Right atrium auricular region (tissue), 2 donors: Measurements from ENCODE around the gene SLC44A4. TPM values are rescaled to one million over a fixed set of nuclear protein-coding genes. Genes with fewer than 3 reads are reported as not detected.
"Not testable (repeated sequence)": the region's sequence is repeated elsewhere in the genome, so short reads cannot be mapped to it uniquely, and the experiment has no call there.

ENCODE experiments used
- DNase-seq: peaks from one replicate; pipeline ENCODE4 v3.0.0-alpha.2; 2019; ENCODE audit warnings: low spot score
- H3K27ac ChIP-seq, 2 donors: fragments of 200-600 bp; sonication (generic); 1 replicate in 1 of 2; 2 replicates in 1 of 2; pipeline ENCODE4 v1.5.1; 2016 to 2019
- H3K27me3 ChIP-seq, 2 donors: fragments of 200-600 bp; sonication (generic); one replicate each; pipeline versions ENCODE4 v1.5.1 to v1.6.0; 2017 to 2019
- H3K36me3 ChIP-seq: fragments of 200-600 bp; sonication (generic); one replicate; pipeline ENCODE4 v1.5.1; 2016
- H3K4me1 ChIP-seq, 2 donors: fragments of 200-600 bp; sonication (generic); one replicate each; pipeline versions ENCODE4 v1.5.1 to v1.6.0; 2017 to 2019
- H3K4me3 ChIP-seq, 2 donors: fragments of 200-600 bp; sonication (generic); 1 replicate in 1 of 2; 2 replicates in 1 of 2; pipeline ENCODE4 v1.5.1; 2017 to 2019; ENCODE audit warnings: mild to moderate bottlenecking in 1 of 2, moderate library complexity in 1 of 2
- H3K9me3 ChIP-seq, 2 donors: fragments of 200-600 bp; sonication (generic); one replicate each; pipeline ENCODE4 v1.5.1; 2019
- total RNA-seq, 2 donors: library from RNA; depleted of rRNA; stranded (reverse); fragments of >200 nt; gene quantifications; one replicate each; pipeline ENCODE4 v1.1.0, GENCODE V29; 2016
- TF ChIP-seq, protein P1 (sequence below), 2 donors: fragments of 200-600 bp; sonication (generic); IDR thresholded peaks; one replicate each; pipeline ENCODE4 v1.5.1; 2019; ENCODE audit warnings: antibody characterized with exemption in 2 of 2

The SLC44A4 gene
- total RNA-seq, 2 donors from 2014 or later, result not detected

DNA sequence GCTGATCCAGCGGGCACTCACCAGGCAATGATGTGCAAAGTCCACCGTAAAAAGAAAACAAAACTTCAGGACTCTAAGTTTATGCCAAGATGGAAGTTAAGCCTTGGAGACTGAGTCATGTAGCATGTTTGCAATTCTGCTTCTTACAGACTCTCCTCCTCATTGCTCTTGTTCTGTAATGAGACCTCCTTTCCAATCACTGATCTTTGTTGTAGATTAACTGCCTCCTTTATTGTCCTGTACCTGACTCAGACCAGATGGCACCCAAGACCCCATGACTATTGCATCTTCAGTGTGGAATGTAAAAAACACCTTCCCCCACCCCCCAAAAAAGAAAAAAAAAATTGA lies 27.3 kb downstream of the SLC44A4 start:
- no peaks in the 10 kb centered on the region for H3K9me3 ChIP-seq
- no peak overlapping the region for H3K4me3 ChIP-seq
- TF ChIP-seq, protein P1, sequence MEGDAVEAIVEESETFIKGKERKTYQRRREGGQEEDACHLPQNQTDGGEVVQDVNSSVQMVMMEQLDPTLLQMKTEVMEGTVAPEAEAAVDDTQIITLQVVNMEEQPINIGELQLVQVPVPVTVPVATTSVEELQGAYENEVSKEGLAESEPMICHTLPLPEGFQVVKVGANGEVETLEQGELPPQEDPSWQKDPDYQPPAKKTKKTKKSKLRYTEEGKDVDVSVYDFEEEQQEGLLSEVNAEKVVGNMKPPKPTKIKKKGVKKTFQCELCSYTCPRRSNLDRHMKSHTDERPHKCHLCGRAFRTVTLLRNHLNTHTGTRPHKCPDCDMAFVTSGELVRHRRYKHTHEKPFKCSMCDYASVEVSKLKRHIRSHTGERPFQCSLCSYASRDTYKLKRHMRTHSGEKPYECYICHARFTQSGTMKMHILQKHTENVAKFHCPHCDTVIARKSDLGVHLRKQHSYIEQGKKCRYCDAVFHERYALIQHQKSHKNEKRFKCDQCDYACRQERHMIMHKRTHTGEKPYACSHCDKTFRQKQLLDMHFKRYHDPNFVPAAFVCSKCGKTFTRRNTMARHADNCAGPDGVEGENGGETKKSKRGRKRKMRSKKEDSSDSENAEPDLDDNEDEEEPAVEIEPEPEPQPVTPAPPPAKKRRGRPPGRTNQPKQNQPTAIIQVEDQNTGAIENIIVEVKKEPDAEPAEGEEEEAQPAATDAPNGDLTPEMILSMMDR (IDR thresholded peaks at IDR 0.05), result no peak
- no peak for DNase-seq
- H3K27me3 ChIP-seq, result no peaks in the 10 kb centered on the region
- no peak overlapping the region for H3K27ac ChIP-seq
- H3K36me3 ChIP-seq, result no peaks in the 10 kb centered on the region
- no peaks in the 10 kb centered on the region for H3K4me1 ChIP-seq

DNA sequence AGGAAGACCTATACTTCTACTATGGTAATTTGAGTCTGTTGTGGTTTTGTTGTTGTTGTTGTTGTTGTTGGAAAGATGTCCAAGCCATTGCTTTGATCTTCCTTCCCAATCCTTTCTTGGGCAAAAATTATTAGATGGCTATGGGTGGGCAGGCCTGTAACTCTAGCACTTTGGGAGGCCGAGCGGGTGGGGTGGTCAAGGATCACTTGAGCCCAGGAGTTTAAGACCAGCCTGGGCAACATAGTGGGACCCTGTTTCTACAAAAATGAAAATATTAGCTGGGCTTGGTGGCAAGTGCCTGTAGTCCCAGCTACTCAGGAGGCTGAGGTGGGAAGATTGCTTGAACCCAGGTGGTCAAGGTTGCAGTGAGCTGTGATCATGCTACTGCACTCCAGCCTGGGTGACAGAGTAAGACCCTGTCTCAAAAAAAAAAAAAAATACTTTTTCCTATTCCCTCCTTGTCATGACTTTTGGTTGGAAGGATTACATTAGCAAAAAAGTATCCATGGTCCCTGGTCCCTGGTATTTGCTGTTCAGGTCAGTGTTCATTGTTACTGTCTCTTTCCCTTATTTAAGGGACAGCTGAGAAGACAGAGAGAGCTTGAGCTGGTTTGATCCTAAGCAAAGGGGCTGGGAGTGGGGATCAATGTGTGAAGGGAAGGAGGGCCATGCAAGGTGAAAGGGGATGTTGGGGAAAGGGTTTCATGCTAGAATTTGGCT lies 27.9 kb downstream of the SLC44A4 start:
- no peak for DNase-seq
- H3K9me3 ChIP-seq, result no peaks in the 10 kb centered on the region
- H3K4me1 ChIP-seq, result no peaks in the 10 kb centered on the region
- TF ChIP-seq, protein P1 (IDR thresholded peaks at IDR 0.05), result no peak
- H3K4me3 ChIP-seq, result no peak overlapping the region
- no peak overlapping the region for H3K27ac ChIP-seq
- no peaks in the 10 kb centered on the region for H3K36me3 ChIP-seq
- H3K27me3 ChIP-seq, result no peaks in the 10 kb centered on the region

DNA sequence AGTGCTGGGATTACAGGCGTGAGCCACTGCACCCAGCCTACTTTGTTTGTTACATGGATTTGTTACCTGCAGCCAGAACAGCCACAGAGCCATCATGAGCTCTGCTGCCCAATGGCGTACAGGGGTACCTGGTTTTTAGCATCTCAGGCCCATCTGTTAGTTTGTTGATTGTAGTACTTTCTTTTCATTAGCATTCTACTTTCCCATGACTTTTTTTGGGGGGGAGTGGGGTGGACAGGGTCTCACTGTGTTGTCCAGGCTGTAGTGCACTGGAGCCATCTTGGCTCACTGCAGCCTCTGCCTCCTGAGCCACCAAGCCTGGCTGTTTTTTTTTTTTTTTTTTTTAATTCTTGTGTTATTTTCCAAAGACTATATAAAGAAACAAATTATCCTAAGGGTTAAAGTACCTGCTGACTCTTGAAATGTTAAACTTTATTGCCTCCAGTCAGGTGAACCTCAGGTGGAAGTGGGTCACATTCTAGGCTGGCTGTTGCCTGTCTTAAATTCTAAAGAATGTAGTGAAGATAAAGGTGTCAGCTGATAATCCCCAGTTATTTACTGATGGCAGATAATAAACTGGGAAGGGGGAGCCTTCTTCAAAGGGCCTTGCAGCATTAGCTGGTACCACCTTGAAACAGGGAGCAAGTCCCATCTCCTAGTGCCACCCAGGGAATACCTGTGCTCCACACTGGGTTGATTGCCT lies 31.4 kb downstream of the SLC44A4 start:
- no peaks in the 10 kb centered on the region for H3K36me3 ChIP-seq
- DNase-seq, result no peak
- TF ChIP-seq, protein P1 (IDR thresholded peaks at IDR 0.05), result no peak
- no peak overlapping the region for H3K27ac ChIP-seq
- no peak overlapping the region for H3K4me3 ChIP-seq
- H3K4me1 ChIP-seq, result no peaks in the 10 kb centered on the region
- no peaks in the 10 kb centered on the region for H3K9me3 ChIP-seq
- H3K27me3 ChIP-seq, result no peaks in the 10 kb centered on the region

DNA sequence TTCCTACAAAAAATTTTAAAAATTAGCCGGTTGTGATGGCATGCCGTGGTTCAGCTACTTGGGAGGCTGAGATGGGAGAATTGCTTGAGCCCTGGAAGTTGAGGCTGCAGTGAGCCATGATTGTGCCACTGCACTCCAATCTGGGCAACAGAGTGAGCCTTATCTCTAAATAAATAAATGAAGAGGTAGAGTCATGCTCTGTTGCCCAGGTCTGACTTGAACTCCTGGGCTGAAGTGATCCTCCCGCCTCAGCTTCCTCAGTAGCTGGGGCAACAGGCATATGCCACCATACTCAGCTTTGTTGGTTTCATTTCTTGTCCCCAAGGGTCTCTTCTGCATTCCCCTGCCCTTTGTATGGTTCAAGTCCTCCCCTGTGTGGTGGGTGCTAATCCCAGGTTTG lies 34.3 kb downstream of the SLC44A4 start:
- no peaks in the 10 kb centered on the region for H3K4me1 ChIP-seq
- DNase-seq, result no peak
- no peaks in the 10 kb centered on the region for H3K9me3 ChIP-seq
- H3K36me3 ChIP-seq, result peaks cover 20% of the 10 kb centered on the region
- TF ChIP-seq, protein P1 (IDR thresholded peaks at IDR 0.05), result no peak
- H3K27ac ChIP-seq, result no peak overlapping the region
- no peaks in the 10 kb centered on the region for H3K27me3 ChIP-seq
- H3K4me3 ChIP-seq, result no peak overlapping the region

DNA sequence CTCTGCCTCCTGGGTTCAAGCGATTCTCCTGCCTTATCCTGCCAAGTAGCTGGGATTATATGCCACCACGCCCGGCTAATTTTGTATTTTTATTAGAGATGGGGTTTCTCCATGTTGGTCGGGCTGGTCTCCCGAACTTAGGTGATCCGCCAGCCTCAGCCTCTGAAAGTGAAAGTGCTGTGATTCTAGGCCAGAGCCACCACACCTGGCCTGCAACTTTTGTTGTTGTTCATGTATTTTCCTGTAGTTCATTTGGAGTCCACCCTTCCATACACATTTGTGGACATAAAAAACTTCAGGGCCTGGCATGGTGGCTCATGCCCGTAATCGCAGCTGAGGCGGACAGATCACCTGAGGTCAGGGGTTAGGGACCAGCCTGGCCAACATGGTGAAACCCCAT lies 36.7 kb downstream of the SLC44A4 start:
- H3K4me3 ChIP-seq, result no peak overlapping the region
- peaks cover 0 to 19% of the 10 kb centered on the region in 2 donors for H3K4me1 ChIP-seq
- peaks cover 45% of the 10 kb centered on the region for H3K36me3 ChIP-seq
- no peak overlapping the region for H3K27ac ChIP-seq
- no peaks in the 10 kb centered on the region for H3K27me3 ChIP-seq
- no peak for DNase-seq
- TF ChIP-seq, protein P1 (IDR thresholded peaks at IDR 0.05), result no peak
- H3K9me3 ChIP-seq, result no peaks in the 10 kb centered on the region

DNA sequence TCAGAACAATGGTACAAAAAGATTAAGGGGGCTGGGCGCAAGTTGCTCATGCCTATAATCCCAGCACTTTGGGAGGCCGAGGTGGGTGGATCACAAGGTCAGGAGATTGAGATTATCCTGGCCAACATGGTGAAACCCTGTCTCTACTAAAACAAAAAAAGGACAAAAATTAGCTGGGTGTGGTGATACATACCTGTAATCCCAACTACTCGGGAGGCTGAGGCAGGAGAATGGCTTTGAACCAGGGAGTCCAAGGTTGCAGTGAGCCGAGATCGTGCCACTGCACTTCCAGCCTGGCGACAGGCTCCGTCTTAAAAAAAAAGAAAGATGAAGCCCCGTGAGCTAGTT lies 39.0 kb downstream of the SLC44A4 start:
- H3K4me1 ChIP-seq, result peaks cover 0 to 40% of the 10 kb centered on the region in 2 donors
- DNase-seq, H3K9me3 ChIP-seq, H3K4me3 ChIP-seq, H3K27ac ChIP-seq, H3K27me3 ChIP-seq: not testable (repeated sequence)
- peaks cover 51% of the 10 kb centered on the region for H3K36me3 ChIP-seq
